ENCODE measurements around the gene GAD1.

Gene GAD1

DNA sequence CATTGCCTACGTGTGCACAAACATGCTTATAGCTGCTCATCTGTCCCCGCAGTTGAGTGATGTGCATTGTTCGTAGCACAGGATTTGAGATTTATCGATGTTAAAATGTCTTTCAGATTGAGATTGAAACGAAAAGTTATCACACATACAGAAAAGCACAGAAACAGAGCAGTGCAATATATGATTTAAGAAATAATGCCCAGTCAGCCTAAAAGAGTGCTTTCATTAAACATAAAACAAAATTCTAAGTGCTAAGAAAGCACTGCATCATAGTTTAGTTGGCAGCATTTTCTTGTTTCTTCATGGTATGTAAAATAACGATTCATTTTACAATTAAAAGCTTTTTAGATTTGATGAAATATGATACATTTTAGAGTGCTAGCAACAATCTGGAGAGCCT is 80.4 kb downstream of the GAD1 start:
- no peak for DNase-seq

DNA sequence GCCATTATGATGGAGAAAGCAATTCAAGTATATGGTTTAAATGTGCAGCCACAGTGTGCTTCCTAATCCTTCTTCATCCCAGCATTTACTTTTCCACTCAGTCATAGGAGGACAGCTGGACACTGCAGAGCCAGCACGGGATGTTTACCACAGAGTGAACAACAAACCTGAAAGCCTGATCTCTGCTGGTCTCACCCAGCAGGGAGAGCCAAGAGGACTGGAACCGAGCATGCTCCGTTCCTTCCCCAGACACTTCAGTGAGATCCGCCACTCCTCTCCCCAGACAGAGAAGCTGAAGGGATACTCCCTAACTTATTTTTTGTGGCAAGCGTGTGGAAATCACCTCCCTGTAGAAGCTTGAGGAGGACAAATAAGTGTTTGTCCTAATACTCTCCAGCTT is 89.2 kb downstream of the GAD1 start:
- DNase-seq = no peak

All from T1000 (cell line).